ENCODE results near the gene RBMS1. TPM values are rescaled to one million over a fixed set of nuclear protein-coding genes. Genes with fewer than 3 reads are reported as not detected.

The RBMS1 gene
- total RNA-seq, 1 donor from 2014 or later: 102 TPM

- DNase-seq (no peak), ATAC-seq (no peak)
- Histone ChIP-seq H3K36me3 (peaks cover 45% of the 10 kb centered on the region), H3K9me3 (no peaks in the 10 kb centered on the region), H3K27ac (no peak overlapping the region), H3K4me3 (no peak overlapping the region), H3K27me3 (no peaks in the 10 kb centered on the region), H3K4me1 (peaks cover 37% of the 10 kb centered on the region)
- intact Hi-C loops (cut with DNase I): no loop called here
- no peak for TF ChIP-seq CTCF (IDR thresholded peaks at IDR 0.05)
Measured at GRCh38 chr2:160288324-160288723, 205.3 kb downstream of the RBMS1 start.

DNA sequence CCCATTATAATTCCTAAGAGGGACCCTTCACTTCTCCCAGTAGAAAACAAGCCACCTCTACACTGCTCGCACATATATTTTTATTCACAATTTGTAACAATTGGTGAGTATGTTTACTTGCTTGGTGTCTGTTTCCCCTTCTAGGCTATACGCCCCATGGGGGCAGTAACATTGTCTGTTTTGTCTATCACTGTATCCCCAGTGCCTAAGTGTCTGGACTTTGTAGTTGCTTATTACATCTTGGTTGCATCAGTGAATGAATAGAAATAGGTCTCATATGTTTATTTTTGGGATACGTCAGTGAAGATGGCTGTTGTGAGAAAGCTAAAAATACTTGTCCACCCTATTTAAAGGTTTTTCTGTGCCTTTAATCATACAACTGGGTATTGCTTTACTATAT, 206.1 kb downstream of the RBMS1 start:
- H3K36me3 ChIP-seq: peaks cover 54% of the 10 kb centered on the region
- no peak for ATAC-seq
- DNase-seq: no peak
- H3K27ac ChIP-seq: no peak overlapping the region
- H3K4me1 ChIP-seq: peaks cover 29% of the 10 kb centered on the region
- H3K9me3 ChIP-seq: no peaks in the 10 kb centered on the region
- H3K27me3 ChIP-seq: no peaks in the 10 kb centered on the region
- TF ChIP-seq CTCF (IDR thresholded peaks at IDR 0.05): no peak
- no peak overlapping the region for H3K4me3 ChIP-seq
- intact Hi-C loops (cut with DNase I): no loop called here

DNA sequence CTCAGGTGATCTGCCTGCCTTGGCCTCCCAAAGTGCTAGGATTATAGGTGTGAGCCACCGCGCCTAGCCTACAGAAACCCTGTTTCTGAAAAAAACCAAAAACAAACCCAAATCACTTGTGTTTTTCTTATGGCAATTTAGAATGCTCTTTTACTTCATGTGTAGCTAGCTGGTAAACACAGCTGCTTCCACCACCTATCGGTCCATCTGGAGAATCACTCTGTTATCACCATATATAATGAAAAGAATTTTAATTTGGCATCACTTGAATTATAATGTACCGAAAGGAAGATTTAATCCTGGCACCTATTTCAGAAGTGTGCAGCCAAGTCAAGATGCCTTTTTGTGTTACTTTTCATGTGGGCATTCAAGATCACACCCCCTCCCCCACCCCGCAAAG, 207.1 kb downstream of the RBMS1 start:
- DNase-seq: no peak
- Histone ChIP-seq H3K27ac (no peak overlapping the region), H3K36me3 (peaks cover 62% of the 10 kb centered on the region), H3K9me3 (no peaks in the 10 kb centered on the region), H3K4me1 (peaks cover 33% of the 10 kb centered on the region), H3K27me3 (no peaks in the 10 kb centered on the region), H3K4me3 (no peak overlapping the region)
- intact Hi-C loops (cut with DNase I): no loop called here
- TF ChIP-seq CTCF (IDR thresholded peaks at IDR 0.05): no peak
- ATAC-seq: no peak

GRCh38 chr2:160283675-160284074, 209.9 kb downstream of the RBMS1 start:
- DNase-seq: no peak

GRCh38 chr2:160282063-160282580, 211.5 kb downstream of the RBMS1 start:
- no peak for TF ChIP-seq CTCF (IDR thresholded peaks at IDR 0.05)
- H3K36me3 ChIP-seq: peaks cover 93% of the 10 kb centered on the region

More at GRCh38 chr2:160283675-160284074, 209.9 kb downstream of the RBMS1 start:
- Histone ChIP-seq H3K9me3 (no peaks in the 10 kb centered on the region), H3K4me3 (no peak overlapping the region), H3K36me3 (peaks cover 83% of the 10 kb centered on the region), H3K4me1 (peaks cover 31% of the 10 kb centered on the region), H3K27ac (no peak overlapping the region), H3K27me3 (no peaks in the 10 kb centered on the region)
- no peak for ATAC-seq
- no peak for TF ChIP-seq CTCF (IDR thresholded peaks at IDR 0.05)
- intact Hi-C loops (cut with DNase I): no loop called here

GRCh38 chr2:160281213-160281612, 212.4 kb downstream of the RBMS1 start:
- DNase-seq (no peak), ATAC-seq (no peak)
- no peak for TF ChIP-seq CTCF (IDR thresholded peaks at IDR 0.05)
- H3K27ac ChIP-seq: no peak overlapping the region
- no peak overlapping the region for H3K4me3 ChIP-seq
- no peaks in the 10 kb centered on the region for H3K27me3 ChIP-seq
- H3K36me3 ChIP-seq: peaks cover 93% of the 10 kb centered on the region
- H3K9me3 ChIP-seq: no peaks in the 10 kb centered on the region
- peaks cover 36% of the 10 kb centered on the region for H3K4me1 ChIP-seq
- intact Hi-C loops (cut with DNase I): no loop called here

More at GRCh38 chr2:160282063-160282580, 211.5 kb downstream of the RBMS1 start:
- intact Hi-C loops (cut with DNase I): no loop called here
- H3K27ac ChIP-seq: no peak overlapping the region
- peaks cover 36% of the 10 kb centered on the region for H3K4me1 ChIP-seq
- no peaks in the 10 kb centered on the region for H3K27me3 ChIP-seq
- no peaks in the 10 kb centered on the region for H3K9me3 ChIP-seq
- ATAC-seq (peak; percentile 63), DNase-seq (no peak)
- H3K4me3 ChIP-seq: no peak overlapping the region

All from upper lobe of right lung (tissue), 1 donor.